Ishikawa (cell line): ENCODE measurements around the gene RTN3.

Experiments used
- CREB1 ChIP-seq: IDR thresholded peaks from 2 replicates; pipeline ENCODE4 v1.6.1; 2012; ENCODE audit warnings: low read depth
- YY1 ChIP-seq: IDR thresholded peaks from 2 replicates; pipeline ENCODE4 v1.6.1; 2012; ENCODE audit warnings: low read depth

DNA sequence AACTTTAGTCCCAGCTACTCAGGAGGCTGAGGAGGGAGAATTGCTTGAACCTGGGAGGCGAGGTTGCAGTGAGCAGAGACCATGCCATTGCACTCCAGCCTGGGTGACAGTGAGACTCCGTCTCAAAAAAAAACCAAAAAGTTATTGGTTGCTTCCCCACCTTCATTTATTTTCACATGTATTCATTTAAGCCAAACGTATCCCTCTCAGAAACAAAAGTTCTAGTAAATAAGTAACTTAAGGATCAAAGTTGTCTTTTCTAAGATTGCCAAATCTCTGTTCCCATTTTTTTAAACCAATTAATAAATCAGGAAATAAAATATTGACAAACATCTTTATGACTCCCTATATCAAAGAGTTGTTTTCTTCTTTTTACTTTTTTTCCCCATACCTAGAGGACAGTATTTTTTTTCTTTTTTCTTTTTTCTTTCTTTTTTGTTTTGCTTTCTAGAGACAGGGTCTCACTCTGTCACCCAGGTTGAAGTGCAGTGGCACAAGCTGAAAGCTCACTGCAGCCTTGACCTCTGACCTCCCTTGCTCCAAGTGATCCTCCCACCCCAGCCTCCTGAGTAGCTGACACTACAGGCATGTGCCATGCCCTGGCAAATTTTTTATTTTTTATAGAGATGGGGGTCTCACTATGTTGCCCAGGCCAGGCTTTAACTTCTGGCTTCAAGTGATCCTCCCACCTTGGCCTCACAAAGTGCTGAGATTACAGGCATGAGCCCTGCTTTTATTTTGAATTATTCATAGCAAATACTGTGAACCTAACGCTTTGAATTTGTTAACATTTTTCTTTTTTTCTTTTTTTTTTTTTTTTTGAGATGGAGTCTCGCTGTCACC lies 75.8 kb downstream of the RTN3 start:
- TF ChIP-seq YY1 (no peak), CREB1 (no peak)
